Caco-2 (cell line): Measurements from ENCODE around the gene CBX7. TPM values are rescaled to one million over a fixed set of nuclear protein-coding genes. Genes with fewer than 3 reads are reported as not detected.

ENCODE experiments used
- BruUV-seq: library from RNA; stranded (reverse); fragments of 400-500 nt; replicated peaks from 2 replicates; lab custom pipeline; 2021; lab: Mats Ljungman, UMichigan
- CTCF ChIA-PET: fragments of 300-600 bp; sonication (Branson Sonifier 250); formaldehyde crosslinking; loops from one replicate; lab custom pipeline; 2022; ENCODE audit warnings: antibody characterized with exemption; lab: Charles Lee
- POLR2A ChIA-PET: fragments of 300-600 bp; sonication (Branson Sonifier 250); formaldehyde crosslinking; loops from one replicate; lab custom pipeline; 2022; ENCODE audit warnings: antibody characterized with exemption; lab: Charles Lee
- DNase-seq, 2 experiments: peaks; one replicate each; pipeline versions ENCODE4 v3.0.0 to v3.0.0-alpha.2; 2020 to 2022
- H3K27me3 ChIP-seq: replicated peaks from 2 replicates; pipeline ENCODE4 v1.6.0; 2011; ENCODE audit warnings: low read length; ENCODE audit not compliant: control insufficient read depth, insufficient read depth
- H3K36me3 ChIP-seq: 2 replicates; pipeline ENCODE4 v1.5.1; 2011; ENCODE audit warnings: low read length; ENCODE audit not compliant: control insufficient read depth, insufficient read depth
- H3K4me1 ChIP-seq: fragments of 250-450 bp; sonication (Bioruptor Pico); 2 replicates; pipeline ENCODE4 v1.5.1; 2020; ENCODE audit warnings: mild to moderate bottlenecking
- H3K4me3 ChIP-seq: 2 replicates; pipeline ENCODE4 v1.5.1; 2011; ENCODE audit warnings: low read depth, mild to moderate bottlenecking, control low read depth, low read length
- H3K9me3 ChIP-seq: fragments of 250-450 bp; sonication (Bioruptor Pico); 2 replicates; pipeline ENCODE4 v1.5.1; 2020; ENCODE audit warnings: mild to moderate bottlenecking, moderate library complexity
- H3K27ac Mint-ChIP-seq: one replicate; pipeline ENCODE4 v1.8.0; 2022; ENCODE audit warnings: mixed read lengths; ENCODE audit not compliant: unreplicated experiment
- H3K27me3 Mint-ChIP-seq: one replicate; pipeline ENCODE4 v1.8.0; 2022; ENCODE audit warnings: mixed read lengths; ENCODE audit not compliant: insufficient read depth, unreplicated experiment
- H3K36me3 Mint-ChIP-seq: one replicate; pipeline ENCODE4 v1.8.0; 2022; ENCODE audit warnings: mild to moderate bottlenecking, mixed read lengths; ENCODE audit not compliant: insufficient read depth, unreplicated experiment
- H3K4me1 Mint-ChIP-seq: one replicate; pipeline ENCODE4 v1.8.0; 2022; ENCODE audit warnings: low read depth, mixed read lengths; ENCODE audit not compliant: unreplicated experiment
- H3K4me3 Mint-ChIP-seq: one replicate; pipeline ENCODE4 v1.8.0; 2022; ENCODE audit warnings: mild to moderate bottlenecking, moderate library complexity, mixed read lengths; ENCODE audit not compliant: unreplicated experiment
- H3K9me3 Mint-ChIP-seq: one replicate; pipeline ENCODE4 v1.8.0; 2022; ENCODE audit warnings: mixed read lengths; ENCODE audit not compliant: unreplicated experiment
- CTCF ChIP-seq, 2 experiments: fragments of 200-600 bp in 1 of 2; IDR thresholded peaks; 1 replicate in 1 of 2; 2 replicates in 1 of 2; pipeline versions ENCODE4 v1.5.1 to v1.8.0; 2011 to 2022; ENCODE audit warnings: antibody characterized with exemption in 1 of 2, control low read depth in 1 of 2, inconsistent platforms in 1 of 2, low read depth in 1 of 2, low read length in 1 of 2, mild to moderate bottlenecking in 1 of 2, moderate library complexity in 1 of 2; ENCODE audit not compliant: insufficient read depth in 1 of 2, severe bottlenecking in 1 of 2, unreplicated experiment in 1 of 2
- intact Hi-C: fragments of 100-400 bp; cut with micrococcal nuclease; formaldehyde crosslinking; loops from one replicate; pipeline ENCODE4 v1.10.0; 2022; ENCODE audit not compliant: unreplicated experiment
- total RNA-seq: library from RNA; stranded (reverse); gene quantifications from 2 replicates; pipeline ENCODE4 v1.2.3, GENCODE V29; 2022

The CBX7 gene
- total RNA-seq, 1 experiment from 2014 or later: 4.4 TPM

GRCh38 chr22:39151329-39151975, 1.0 kb downstream of the CBX7 start:
- Mint-ChIP-seq H3K9me3 (no peaks in the 10 kb centered on the region), H3K4me1 (peaks cover 5% of the 10 kb centered on the region), H3K27ac (no peak overlapping the region), H3K36me3 (no peaks in the 10 kb centered on the region), H3K4me3 (peak overlapping the region; percentile 90), H3K27me3 (peaks cover 21% of the 10 kb centered on the region)
- peak in 1 of 2 experiments; percentile 21 for DNase-seq
- ChIA-PET CTCF (interaction anchor here (1.2 to 1.3 kb wide), 2 partner anchors 16 to 308 kb away, joined by 3 to 5 read pairs; partner anchors contain the start of gene NPTXR), POLR2A (no interaction called here)
- Histone ChIP-seq H3K27me3 (peaks cover 2% of the 10 kb centered on the region; the same call in 1 of the 2 replicates), H3K4me3 (peak overlapping the region; percentile 69), H3K4me1 (peaks cover 8% of the 10 kb centered on the region; the same call in 1 of the 2 replicates), H3K9me3 (no peaks in the 10 kb centered on the region), H3K36me3 (no peaks in the 10 kb centered on the region)
- BruUV-seq: no TSS peak
- intact Hi-C loops: no loop called here
- TF ChIP-seq CTCF (IDR thresholded peaks at IDR 0.05; ENCODE audit: insufficient read depth in 1 of 2, low read depth in 1 of 2, low read length in 1 of 2, severe bottlenecking in 1 of 2, unreplicated experiment in 1 of 2): no peak

DNA sequence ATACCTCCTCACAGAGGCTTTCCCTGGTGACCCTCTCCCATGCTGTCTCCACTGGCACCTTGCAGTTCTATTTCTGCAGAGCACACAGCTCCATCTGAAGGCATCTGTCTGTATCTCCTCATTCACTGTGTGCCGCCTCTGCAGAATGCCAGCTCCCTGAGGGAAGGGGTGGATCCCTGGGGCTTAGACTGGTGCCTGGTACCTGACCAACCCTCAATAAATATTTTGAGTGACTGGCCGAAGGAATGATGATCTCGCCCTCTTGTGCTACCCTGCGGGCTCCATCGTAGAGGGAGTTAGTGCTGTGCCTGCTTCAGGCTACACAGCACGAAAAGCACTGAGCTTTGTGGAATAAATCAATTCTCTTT, 1.6 kb downstream of the CBX7 start:
- no TSS peak for BruUV-seq
- no peaks in the 10 kb centered on the region for H3K36me3 ChIP-seq
- H3K9me3 ChIP-seq: no peaks in the 10 kb centered on the region
- peak overlapping the region; percentile 90 for H3K4me3 Mint-ChIP-seq
- H3K4me1 Mint-ChIP-seq: peaks cover 5% of the 10 kb centered on the region
- H3K4me1 ChIP-seq: peaks cover 12% of the 10 kb centered on the region; the same call in 1 of the 2 replicates
- ChIA-PET CTCF (interaction anchor here (0.5 to 1.3 kb wide), 3 partner anchors 16 to 314 kb away, joined by 3 to 5 read pairs (median 5); no protein-coding TSS in a partner anchor), POLR2A (no interaction called here)
- no peak for DNase-seq
- intact Hi-C loops: no loop called here
- H3K4me3 ChIP-seq: no peak overlapping the region
- H3K9me3 Mint-ChIP-seq: no peaks in the 10 kb centered on the region
- H3K27ac Mint-ChIP-seq: no peak overlapping the region
- no peaks in the 10 kb centered on the region for H3K36me3 Mint-ChIP-seq
- H3K27me3 ChIP-seq: peaks cover 2% of the 10 kb centered on the region; the same call in 1 of the 2 replicates
- no peak for TF ChIP-seq CTCF (IDR thresholded peaks at IDR 0.05; ENCODE audit: insufficient read depth in 1 of 2, low read depth in 1 of 2, low read length in 1 of 2, severe bottlenecking in 1 of 2, unreplicated experiment in 1 of 2)
- peaks cover 21% of the 10 kb centered on the region for H3K27me3 Mint-ChIP-seq

DNA sequence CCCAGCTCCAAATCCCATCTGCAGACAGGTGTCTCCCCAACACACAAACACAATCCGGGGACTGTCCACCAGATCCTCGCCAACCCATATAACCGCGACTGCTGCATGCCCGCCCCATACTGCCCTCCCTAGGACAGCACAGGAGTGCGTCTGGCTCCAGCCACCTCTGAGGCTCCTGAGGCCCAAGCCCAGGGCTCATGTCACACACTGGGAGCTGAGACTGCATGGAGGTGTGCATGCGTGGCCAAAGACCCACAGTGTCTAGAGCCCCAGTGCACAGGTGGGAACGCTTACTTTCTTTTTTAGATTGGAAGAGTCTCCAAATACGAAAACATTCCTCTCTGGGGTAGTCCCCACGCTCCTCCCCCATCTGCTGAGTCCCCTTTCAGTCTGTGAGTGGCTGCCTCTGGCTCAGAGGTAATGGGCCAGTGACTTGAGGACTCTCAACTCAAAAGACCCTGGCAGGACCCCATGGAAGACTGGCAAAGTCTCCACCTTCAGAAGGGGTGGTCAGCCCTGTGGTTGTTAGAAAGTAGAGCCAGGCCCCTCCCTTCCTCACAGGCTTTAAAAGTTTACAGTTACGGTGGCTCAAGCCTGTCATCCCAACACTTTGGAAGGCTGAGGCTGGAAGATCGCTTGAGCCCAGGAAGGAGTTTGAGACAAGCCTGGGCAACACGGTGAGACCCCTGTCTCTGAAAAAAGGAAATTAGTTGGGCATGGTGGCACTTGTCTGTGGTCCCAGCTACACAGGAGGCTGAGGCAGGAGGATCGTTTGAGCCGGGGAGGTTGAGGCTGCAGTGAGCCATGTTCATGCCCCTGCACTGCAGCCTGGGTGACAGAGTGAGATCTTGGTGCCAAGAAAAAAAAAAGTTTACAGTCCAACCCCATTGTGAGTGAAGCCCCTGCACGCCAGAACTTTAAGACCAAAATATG, 2.3 kb downstream of the CBX7 start:
- intact Hi-C loops: no loop called here
- Mint-ChIP-seq H3K9me3 (no peaks in the 10 kb centered on the region), H3K4me3 (no peak overlapping the region), H3K27ac (no peak overlapping the region), H3K4me1 (peaks cover 5% of the 10 kb centered on the region), H3K36me3 (no peaks in the 10 kb centered on the region), H3K27me3 (peaks cover 18% of the 10 kb centered on the region)
- no peak for TF ChIP-seq CTCF (IDR thresholded peaks at IDR 0.05; ENCODE audit: insufficient read depth in 1 of 2, low read depth in 1 of 2, low read length in 1 of 2, severe bottlenecking in 1 of 2, unreplicated experiment in 1 of 2)
- peak in 1 of 2 experiments; percentile 30 for DNase-seq
- ChIA-PET POLR2A (no interaction called here), CTCF (interaction anchor here (0.5 to 1.3 kb wide), 4 partner anchors 15 to 313 kb away, joined by 3 to 5 read pairs (median 4); no protein-coding TSS in a partner anchor)
- BruUV-seq: no TSS peak
- Histone ChIP-seq H3K4me3 (no peak overlapping the region), H3K9me3 (no peaks in the 10 kb centered on the region), H3K4me1 (peaks cover 12% of the 10 kb centered on the region; the same call in 1 of the 2 replicates), H3K27me3 (peaks cover 2% of the 10 kb centered on the region; the same call in 1 of the 2 replicates), H3K36me3 (no peaks in the 10 kb centered on the region)
